HG02759 (cell line): ENCODE data around the gene FAM210A.

Experiments used
- ATAC-seq: cut with Tn5 transposase; IDR thresholded peaks from one replicate; pipeline ENCODE4 v1.9.1; 2021; ENCODE audit warnings: mild to moderate bottlenecking, moderate library complexity; ENCODE audit not compliant: unreplicated experiment

The FAM210A gene

DNA sequence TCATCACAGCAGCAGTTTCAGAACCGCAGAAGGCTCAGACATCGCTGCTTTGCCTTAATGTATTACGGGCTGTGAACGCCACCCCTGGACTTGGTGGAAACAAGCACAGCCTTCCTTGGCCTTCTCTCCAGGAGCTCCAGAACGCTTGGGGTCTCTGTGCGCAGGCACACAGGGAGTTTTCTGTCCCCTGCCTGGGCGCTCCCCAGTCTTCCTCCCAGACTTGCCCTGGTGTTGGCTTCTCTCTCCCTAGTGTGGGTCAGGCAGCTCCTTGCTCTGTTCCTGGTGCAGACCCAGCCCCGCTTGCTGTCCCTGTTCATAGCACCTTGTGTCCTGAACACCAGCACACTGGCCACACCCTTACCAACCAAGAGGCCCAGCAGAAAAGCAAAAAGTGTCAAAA lies 103.6 kb downstream of the FAM210A start:
- ATAC-seq, result no peak

GRCh38 chr18:13621886-13622619 lies 104.3 kb downstream of the FAM210A start:
- no peak for ATAC-seq

DNA sequence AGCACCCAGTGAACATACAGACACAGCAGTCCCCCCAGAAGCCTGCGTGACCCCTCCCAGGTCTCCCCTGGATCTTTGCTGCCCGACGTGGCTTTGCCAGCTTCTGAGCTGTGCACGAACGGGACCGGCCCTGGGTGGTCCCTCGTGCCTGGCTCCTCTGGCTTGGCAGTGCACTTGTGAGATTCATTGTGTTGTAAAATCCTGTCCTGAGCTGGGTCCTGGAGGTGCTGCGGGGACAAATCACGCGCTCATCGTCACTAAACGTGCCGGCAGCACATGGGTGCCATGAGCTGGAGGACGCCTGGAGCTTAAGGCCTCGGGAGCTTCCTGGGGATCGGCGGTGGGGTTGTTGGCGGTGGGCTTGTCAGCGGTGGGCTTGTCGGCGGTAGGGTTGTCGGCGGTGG lies 104.9 kb downstream of the FAM210A start:
- no peak for ATAC-seq

GRCh38 chr18:13620818-13621445 lies 105.4 kb downstream of the FAM210A start:
- no peak for ATAC-seq

DNA sequence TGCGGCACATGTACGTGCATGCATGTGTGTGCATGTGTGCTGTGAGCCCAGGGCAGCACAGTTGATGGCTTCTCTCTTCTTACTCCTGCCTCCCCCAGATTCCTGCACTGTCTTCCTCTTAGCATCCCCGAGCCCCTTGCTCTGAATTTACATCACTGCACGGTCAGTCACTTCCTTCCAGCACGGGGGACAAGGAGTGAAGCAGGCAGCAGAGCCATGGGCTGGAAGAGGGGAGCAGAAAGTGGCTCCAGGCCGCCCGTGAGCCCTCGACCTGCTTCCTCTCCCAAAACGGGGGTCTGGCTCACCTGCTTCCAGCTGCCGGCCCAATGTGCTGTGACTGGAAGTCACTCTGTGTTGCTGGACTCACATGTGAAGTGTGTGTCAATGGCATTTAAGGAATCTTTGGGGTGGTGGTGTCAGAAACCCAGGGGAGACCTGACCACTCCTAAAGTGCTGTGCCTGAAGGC lies 106.1 kb downstream of the FAM210A start:
- ATAC-seq, result no peak

DNA sequence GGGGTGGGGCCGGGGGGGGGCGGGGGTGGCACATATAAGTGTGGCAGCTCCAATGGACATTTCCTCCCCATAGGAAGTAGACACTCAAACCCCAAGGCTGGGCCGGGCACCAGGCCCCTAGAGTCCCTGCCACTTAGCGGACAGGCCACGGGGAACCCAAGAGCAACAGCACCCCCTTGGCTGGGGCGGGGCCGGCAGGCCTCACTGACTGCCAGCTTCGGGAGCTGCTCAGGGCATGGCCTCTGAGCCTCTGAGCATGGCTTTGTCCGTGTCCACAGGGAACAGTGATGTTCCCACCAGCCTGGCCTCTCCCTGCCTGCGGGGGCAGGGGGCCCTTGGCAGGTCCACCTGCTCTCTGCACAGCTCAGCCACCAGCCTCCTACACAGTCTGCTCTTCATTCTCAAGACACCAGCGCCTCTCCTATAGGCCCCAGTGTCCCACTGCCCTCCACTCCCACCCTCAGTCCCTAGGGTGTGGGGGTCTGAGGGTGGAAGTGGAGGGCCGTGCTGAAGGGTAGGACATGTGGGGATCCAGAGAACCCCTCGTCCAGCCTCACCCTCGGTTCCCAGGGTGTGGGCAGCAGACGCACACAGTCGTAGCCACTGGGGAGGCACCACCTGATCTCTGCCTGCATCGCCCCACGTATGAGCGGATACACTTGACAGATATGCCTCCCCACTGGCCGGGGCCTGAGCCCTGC lies 106.7 kb downstream of the FAM210A start:
- no peak for ATAC-seq

DNA sequence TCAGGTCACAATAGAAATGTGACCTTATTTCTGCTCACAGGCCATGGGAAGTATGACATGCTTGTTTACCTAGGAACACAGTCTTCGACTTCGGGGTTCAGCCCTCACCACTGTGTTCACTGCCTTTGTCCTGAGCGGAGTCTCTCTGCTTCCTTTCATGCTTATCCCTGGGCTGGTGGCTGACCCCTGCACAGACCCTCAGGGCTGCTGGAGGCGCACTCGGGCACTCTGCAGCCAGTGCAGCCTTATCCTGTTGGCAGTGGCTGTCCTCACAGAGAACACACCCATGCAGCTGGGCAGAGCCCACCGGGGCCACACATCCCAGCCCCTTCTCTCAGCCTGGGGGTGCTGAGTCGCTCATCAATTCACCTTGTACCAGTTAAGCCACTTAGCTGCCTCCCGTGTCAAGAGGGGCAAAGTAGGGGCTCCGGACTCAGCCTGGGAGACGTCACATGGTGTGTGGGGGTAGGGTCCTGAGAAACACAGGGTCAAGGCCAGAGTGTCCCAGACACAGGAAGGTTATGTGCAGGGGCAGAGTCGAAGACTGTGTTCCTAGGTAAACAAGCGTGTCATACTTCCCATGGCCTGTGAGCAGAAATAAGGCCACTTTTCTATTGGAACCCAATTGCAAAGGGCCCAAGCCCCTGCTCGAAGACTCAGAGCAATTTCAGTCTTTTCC lies 107.5 kb downstream of the FAM210A start:
- no peak for ATAC-seq

- no peak for ATAC-seq
Measured at GRCh38 chr18:13617826-13618515, 108.4 kb downstream of the FAM210A start.

GRCh38 chr18:13616525-13617035 lies 109.8 kb downstream of the FAM210A start:
- ATAC-seq, result no peak

- ATAC-seq, result no peak
Measured at GRCh38 chr18:13616041-13616440, 110.3 kb downstream of the FAM210A start.

DNA sequence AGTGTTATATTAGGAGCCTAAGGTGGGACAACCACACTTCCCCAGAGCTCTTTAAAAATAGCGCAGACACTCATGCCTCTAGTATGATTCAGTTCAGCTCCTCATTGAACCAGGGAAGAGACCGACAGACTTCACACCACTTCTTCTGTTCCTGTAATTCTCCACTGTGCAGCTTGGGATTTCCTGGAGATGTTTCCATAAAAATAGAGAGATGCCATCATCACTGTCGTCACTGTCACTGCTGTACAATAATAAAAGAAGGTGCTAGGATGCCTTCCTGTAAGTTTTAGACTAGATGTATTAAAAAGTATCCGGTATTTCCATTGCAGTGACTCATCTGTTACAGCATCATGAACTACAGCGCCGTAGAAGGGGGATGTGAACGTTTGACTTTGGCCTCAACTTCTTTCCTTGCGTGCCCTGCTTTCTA lies 110.9 kb downstream of the FAM210A start:
- ATAC-seq, result no peak

DNA sequence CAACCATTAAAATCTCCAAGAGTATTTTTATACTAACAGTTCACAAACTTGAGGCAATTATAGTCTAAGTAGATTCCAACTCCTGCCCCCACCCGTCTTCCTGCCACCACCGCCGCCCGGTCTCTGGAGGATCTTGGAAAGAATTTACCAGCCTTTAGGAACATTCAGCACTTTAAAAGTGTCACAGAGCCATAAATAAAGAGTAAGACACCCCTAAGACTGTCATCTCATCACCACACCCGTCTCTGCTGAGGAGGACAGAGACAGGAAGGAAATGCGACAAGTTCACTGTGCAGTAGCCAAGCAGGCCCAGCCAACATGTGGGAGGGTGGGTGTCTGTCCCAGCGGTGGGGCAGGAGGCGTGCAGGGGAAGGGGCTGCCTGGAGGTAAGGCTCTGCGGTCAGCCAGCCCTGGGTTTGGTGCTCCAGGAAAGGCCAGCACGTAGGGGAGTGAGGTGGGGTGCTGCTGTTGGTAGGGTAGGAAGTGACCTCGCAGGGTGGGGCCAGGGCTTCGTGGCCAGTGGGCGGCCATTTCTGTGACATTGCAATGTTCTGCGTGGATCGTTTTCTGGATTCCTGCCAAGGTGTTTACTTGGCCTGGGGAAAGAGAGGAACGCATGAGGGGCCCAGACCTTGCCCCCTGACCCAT lies 111.6 kb downstream of the FAM210A start:
- ATAC-seq, result no peak

- ATAC-seq, result no peak
Measured at GRCh38 chr18:13613591-13614501, 112.5 kb downstream of the FAM210A start.
